ENCODE results near the gene CBX1. TPM values are rescaled to one million over a fixed set of nuclear protein-coding genes. Genes with fewer than 3 reads are reported as not detected.

CBX1 gene
- polyA plus RNA-seq, 1 donor (not counting 4 experiments of a cell fraction or from before 2014, with no cell fraction given) = 42.3 TPM

- no peak for FAIRE-seq
- no peaks in the 10 kb centered on the region for H4K20me1 ChIP-seq (ENCODE audit: control insufficient read depth, extremely low read depth, insufficient read depth, low read length)
- dilution Hi-C loops (cut with MboI; ENCODE audit: extremely low pct_ligation_motif_present, low sequenced_read_pairs) = no loop called here
Measured at GRCh38 chr17:48093341-48094045, 7.8 kb downstream of the CBX1 start.

DNA sequence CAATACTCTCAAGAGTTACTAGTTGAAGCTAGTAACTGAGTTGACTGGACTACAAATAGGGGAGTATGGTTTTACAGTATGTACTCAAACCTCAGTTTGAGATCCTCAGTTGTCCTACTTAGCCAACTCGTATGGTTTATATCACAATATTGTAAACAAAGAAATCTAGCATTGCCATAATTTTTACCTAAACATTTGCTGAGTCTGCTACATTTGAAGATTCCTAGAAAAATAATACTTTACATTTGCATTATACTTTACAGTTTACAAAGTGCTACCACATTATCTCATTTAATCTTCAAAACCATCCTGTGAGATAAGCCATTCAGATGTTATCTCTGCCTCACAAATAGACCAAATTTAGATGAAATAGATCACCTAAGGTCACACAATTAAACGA lies 16.3 kb downstream of the CBX1 start:
- H3K79me2 ChIP-seq (ENCODE audit: control insufficient read depth, insufficient read depth, low read length) = peaks cover 81% of the 10 kb centered on the region
- H3K27me3 ChIP-seq (ENCODE audit: control insufficient read depth, extremely low read depth, insufficient read depth, low read length) = no peaks in the 10 kb centered on the region
- no peak for DNase-seq (ENCODE audit: low read depth, low spot score)
- no peaks in the 10 kb centered on the region for H3K9me1 ChIP-seq (ENCODE audit: control insufficient read depth, extremely low read depth, insufficient read depth, low read length)
- dilution Hi-C loops (cut with MboI; ENCODE audit: extremely low pct_ligation_motif_present, low sequenced_read_pairs) = no loop called here
- H3K4me1 ChIP-seq (ENCODE audit: control insufficient read depth, extremely low read depth, insufficient read depth, low read length) = peaks cover 2% of the 10 kb centered on the region
- no peak overlapping the region for H3K27ac ChIP-seq (ENCODE audit: control insufficient read depth, insufficient read depth, low read length)
- FAIRE-seq = no peak
- no peaks in the 10 kb centered on the region for H3K36me3 ChIP-seq (ENCODE audit: control insufficient read depth in 2 of 2, extremely low read depth in 1 of 2, insufficient read depth in 2 of 2, low read length in 2 of 2)
- H4K20me1 ChIP-seq (ENCODE audit: control insufficient read depth, extremely low read depth, insufficient read depth, low read length) = no peaks in the 10 kb centered on the region
- no peak overlapping the region for H3K4me3 ChIP-seq (ENCODE audit: control insufficient read depth in 2 of 3, extremely low read depth in 1 of 3, insufficient read depth in 2 of 3, low read depth in 1 of 3, low read length in 3 of 3)
- no peak overlapping the region for H2AFZ ChIP-seq (ENCODE audit: control insufficient read depth, low read length)
- no peaks in the 10 kb centered on the region for H3K9me3 ChIP-seq (ENCODE audit: control insufficient read depth, low read depth, low read length)
- H3K4me2 ChIP-seq (ENCODE audit: control insufficient read depth, extremely low read depth, insufficient read depth, low read depth, low read length) = no peak overlapping the region
- TF ChIP-seq, protein P1, sequence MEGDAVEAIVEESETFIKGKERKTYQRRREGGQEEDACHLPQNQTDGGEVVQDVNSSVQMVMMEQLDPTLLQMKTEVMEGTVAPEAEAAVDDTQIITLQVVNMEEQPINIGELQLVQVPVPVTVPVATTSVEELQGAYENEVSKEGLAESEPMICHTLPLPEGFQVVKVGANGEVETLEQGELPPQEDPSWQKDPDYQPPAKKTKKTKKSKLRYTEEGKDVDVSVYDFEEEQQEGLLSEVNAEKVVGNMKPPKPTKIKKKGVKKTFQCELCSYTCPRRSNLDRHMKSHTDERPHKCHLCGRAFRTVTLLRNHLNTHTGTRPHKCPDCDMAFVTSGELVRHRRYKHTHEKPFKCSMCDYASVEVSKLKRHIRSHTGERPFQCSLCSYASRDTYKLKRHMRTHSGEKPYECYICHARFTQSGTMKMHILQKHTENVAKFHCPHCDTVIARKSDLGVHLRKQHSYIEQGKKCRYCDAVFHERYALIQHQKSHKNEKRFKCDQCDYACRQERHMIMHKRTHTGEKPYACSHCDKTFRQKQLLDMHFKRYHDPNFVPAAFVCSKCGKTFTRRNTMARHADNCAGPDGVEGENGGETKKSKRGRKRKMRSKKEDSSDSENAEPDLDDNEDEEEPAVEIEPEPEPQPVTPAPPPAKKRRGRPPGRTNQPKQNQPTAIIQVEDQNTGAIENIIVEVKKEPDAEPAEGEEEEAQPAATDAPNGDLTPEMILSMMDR (optimal IDR thresholded peaks at IDR 0.05 in 1 of 3, IDR thresholded peaks at IDR 0.05 in 1 of 3, conservative IDR thresholded peaks at IDR 0.05 in 1 of 3; ENCODE audit: extremely low read depth in 1 of 3, insufficient read depth in 2 of 3, low read length in 3 of 3) = no peak
- no peak for TF ChIP-seq EZH2 (IDR thresholded peaks at IDR 0.05; ENCODE audit: low read length)
- no peak overlapping the region for H3K9ac ChIP-seq (ENCODE audit: control insufficient read depth, extremely low read depth, insufficient read depth, low read length)

More at GRCh38 chr17:48093341-48094045, 7.8 kb downstream of the CBX1 start:
- no peak for DNase-seq (ENCODE audit: low read depth, low spot score)
- Histone ChIP-seq H3K9ac (ENCODE audit: control insufficient read depth, extremely low read depth, insufficient read depth, low read length) (no peak overlapping the region), H3K9me1 (ENCODE audit: control insufficient read depth, extremely low read depth, insufficient read depth, low read length) (no peaks in the 10 kb centered on the region), H2AFZ (ENCODE audit: control insufficient read depth, low read length) (no peak overlapping the region), H3K9me3 (ENCODE audit: control insufficient read depth, low read depth, low read length) (no peaks in the 10 kb centered on the region), H3K4me3 (ENCODE audit: control insufficient read depth in 2 of 3, extremely low read depth in 1 of 3, insufficient read depth in 2 of 3, low read depth in 1 of 3, low read length in 3 of 3) (no peak overlapping the region), H3K27me3 (ENCODE audit: control insufficient read depth, extremely low read depth, insufficient read depth, low read length) (no peaks in the 10 kb centered on the region), H3K27ac (ENCODE audit: control insufficient read depth, insufficient read depth, low read length) (no peak overlapping the region), H3K4me2 (ENCODE audit: control insufficient read depth, extremely low read depth, insufficient read depth, low read depth, low read length) (no peak overlapping the region), H3K36me3 (ENCODE audit: control insufficient read depth in 2 of 2, extremely low read depth in 1 of 2, insufficient read depth in 2 of 2, low read length in 2 of 2) (peaks cover 0 to 4% of the 10 kb centered on the region in 2 experiments), H3K4me1 (ENCODE audit: control insufficient read depth, extremely low read depth, insufficient read depth, low read length) (peaks cover 10% of the 10 kb centered on the region), H3K79me2 (ENCODE audit: control insufficient read depth, insufficient read depth, low read length) (peaks cover 95% of the 10 kb centered on the region)
- TF ChIP-seq EZH2 (IDR thresholded peaks at IDR 0.05; ENCODE audit: low read length) = no peak
- TF ChIP-seq, protein P1 (optimal IDR thresholded peaks at IDR 0.05 in 1 of 3, IDR thresholded peaks at IDR 0.05 in 1 of 3, conservative IDR thresholded peaks at IDR 0.05 in 1 of 3; ENCODE audit: extremely low read depth in 1 of 3, insufficient read depth in 2 of 3, low read length in 3 of 3) = no peak
